ENCODE results near the gene ARL5C.

DNA sequence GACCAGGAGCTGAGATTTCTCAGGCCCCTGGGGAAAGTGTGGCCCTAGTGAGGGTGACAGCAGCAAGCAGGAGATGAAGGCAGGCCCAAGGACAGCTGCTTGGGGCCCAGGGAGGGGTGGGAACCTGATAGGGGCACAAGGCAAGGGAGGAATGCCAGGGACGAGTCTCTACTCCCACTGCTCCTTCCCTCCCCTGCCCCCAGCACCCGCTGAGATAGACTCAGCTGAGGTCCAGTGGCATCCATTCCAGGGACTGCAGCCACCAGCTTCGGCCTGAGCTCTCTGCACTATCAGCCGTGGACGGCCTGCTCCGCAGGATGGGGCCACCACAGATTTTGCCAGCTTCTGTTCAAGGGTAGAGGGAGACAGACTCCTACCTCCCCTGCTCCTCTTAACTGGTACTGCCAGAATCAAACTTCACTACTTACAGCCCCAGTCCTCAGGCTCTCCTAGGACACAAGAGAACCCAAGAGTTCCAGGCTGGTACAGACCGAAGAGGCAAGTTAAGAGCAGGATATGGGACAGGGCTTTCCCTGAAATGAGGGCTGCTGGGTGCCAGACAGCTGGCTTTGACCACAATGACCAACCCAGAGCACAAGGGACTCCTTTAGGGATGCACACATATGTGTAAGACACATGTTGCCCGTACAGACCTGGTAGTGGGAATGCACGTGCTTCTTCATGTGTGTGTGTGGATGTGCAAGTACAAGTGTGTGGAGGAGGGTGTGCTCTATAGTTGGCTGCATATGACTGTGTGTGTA is 26.0 kb upstream of the ARL5C start:
- TF ChIP-seq POLR2A (IDR thresholded peaks at IDR 0.05), result no peak
- TF ChIP-seq, protein P1, sequence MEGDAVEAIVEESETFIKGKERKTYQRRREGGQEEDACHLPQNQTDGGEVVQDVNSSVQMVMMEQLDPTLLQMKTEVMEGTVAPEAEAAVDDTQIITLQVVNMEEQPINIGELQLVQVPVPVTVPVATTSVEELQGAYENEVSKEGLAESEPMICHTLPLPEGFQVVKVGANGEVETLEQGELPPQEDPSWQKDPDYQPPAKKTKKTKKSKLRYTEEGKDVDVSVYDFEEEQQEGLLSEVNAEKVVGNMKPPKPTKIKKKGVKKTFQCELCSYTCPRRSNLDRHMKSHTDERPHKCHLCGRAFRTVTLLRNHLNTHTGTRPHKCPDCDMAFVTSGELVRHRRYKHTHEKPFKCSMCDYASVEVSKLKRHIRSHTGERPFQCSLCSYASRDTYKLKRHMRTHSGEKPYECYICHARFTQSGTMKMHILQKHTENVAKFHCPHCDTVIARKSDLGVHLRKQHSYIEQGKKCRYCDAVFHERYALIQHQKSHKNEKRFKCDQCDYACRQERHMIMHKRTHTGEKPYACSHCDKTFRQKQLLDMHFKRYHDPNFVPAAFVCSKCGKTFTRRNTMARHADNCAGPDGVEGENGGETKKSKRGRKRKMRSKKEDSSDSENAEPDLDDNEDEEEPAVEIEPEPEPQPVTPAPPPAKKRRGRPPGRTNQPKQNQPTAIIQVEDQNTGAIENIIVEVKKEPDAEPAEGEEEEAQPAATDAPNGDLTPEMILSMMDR (IDR thresholded peaks at IDR 0.05), result no peak

Measured in uterus (tissue), 2 donors.